ENCODE measurements around the gene POLRMT.
"Not testable (repeated sequence)": the region's sequence is repeated elsewhere in the genome, so short reads cannot be mapped to it uniquely, and the experiment has no call there.

GRCh38 chr19:629515-629914 lies 3.8 kb downstream of the POLRMT start:
- not testable (repeated sequence) for TF ChIP-seq CTCF, EP300, POLR2AphosphoS5 (IDR thresholded peaks at IDR 0.05)

Measured in stomach (tissue), 4 donors.